ENCODE data around the gene FIBIN. TPM values are rescaled to one million over a fixed set of nuclear protein-coding genes. Genes with fewer than 3 reads are reported as not detected.

FIBIN gene
- not detected in 2 replicates for total RNA-seq
- not detected in 2 replicates for polyA plus RNA-seq
- polyA plus RNA-seq (2011; cell fraction: cytosol; rRNA removed): not detected in 2 replicates
- polyA plus RNA-seq (2011; cell fraction: nucleus; rRNA removed): not detected in 2 replicates
- polyA plus RNA-seq (2012): not detected in 2 replicates
- not detected in 2 replicates for polyA minus RNA-seq
- polyA minus RNA-seq (2011; cell fraction: cytosol; rRNA and poly(A)+ RNA removed): not detected
- polyA minus RNA-seq (2011; cell fraction: nucleus; rRNA and poly(A)+ RNA removed): not detected in 2 replicates
- not detected for Bru-seq, nascent RNA
- not detected for BruChase-seq, experiment 1, labeled RNA remaining after a 6-hour chase
- not detected for BruChase-seq, experiment 2, labeled RNA remaining after a 2-hour chase
- long read RNA-seq: 0 reads

GRCh38 chr11:26993965-26994457 is at the start of gene FIBIN:
Gene FIBIN, plus strand, starts transcription at chr11:26994112. Its CDS starts 415 bp downstream, at chr11:26994527.
- Histone ChIP-seq H3K9me3 (replicated peaks; ENCODE audit: control insufficient read depth, insufficient read depth, low read length) (no peaks in the 10 kb centered on the region), H4K20me1 (replicated peaks; ENCODE audit: control insufficient read depth, extremely low read depth, insufficient read depth, low read length) (no peaks in the 10 kb centered on the region), H3K4me3 (replicated peaks in 1 of 3; ENCODE audit: insufficient read depth in 1 of 3, low read depth in 1 of 3, low read length in 3 of 3) (no peak within 1 kb of the TSS), H3K9me1 (replicated peaks; ENCODE audit: control insufficient read depth, extremely low read depth, insufficient read depth, low read length) (no peaks in the 10 kb centered on the region), H3K36me3 (ENCODE audit: control insufficient read depth in 2 of 2, extremely low read depth in 1 of 2, insufficient read depth in 2 of 2, low read length in 2 of 2) (no peaks in the 10 kb centered on the region), H3K79me2 (ENCODE audit: control insufficient read depth, insufficient read depth, low read length) (no peaks in the 10 kb centered on the region), H3K27ac (ENCODE audit: insufficient read depth, low read depth, low read length) (no peak within 1 kb of the TSS), H2AFZ (ENCODE audit: low read depth, low read length) (no peak within 1 kb of the TSS), H3K4me1 (ENCODE audit: control insufficient read depth, extremely low read depth, insufficient read depth, low read length) (no peaks in the 10 kb centered on the region), H3K4me2 (ENCODE audit: insufficient read depth, low read length) (no peak within 1 kb of the TSS), H3K9ac (replicated peaks; ENCODE audit: extremely low read depth, insufficient read depth, low read length) (no peak within 1 kb of the TSS), H3K27me3 (ENCODE audit: control insufficient read depth in 2 of 2, insufficient read depth in 2 of 2, low read length in 2 of 2) (no peaks in the 10 kb centered on the region)
- BruUV-seq (replicated peaks): no TSS peak
- DNase-seq (ENCODE audit: low read depth, low spot score) (no peak), FAIRE-seq (no peak)
- TF ChIP-seq FOS (IDR thresholded peaks at IDR 0.05; ENCODE audit: borderline replicate concordance, insufficient read depth, low read length): no peak
- dilution Hi-C loops (cut with MboI; ENCODE audit: extremely low pct_ligation_motif_present, low sequenced_read_pairs): no loop called here
- intact Hi-C loops (cut with micrococcal nuclease): no loop called here
- CTCF ChIA-PET: no interaction called here
- POLR2A ChIA-PET: no interaction called here

GRCh38 chr11:26944866-26945664 is 48.8 kb upstream of the FIBIN start:
- CTCF ChIA-PET: no interaction called here
- FAIRE-seq: no peak
- Histone ChIP-seq H3K4me1 (ENCODE audit: control insufficient read depth, extremely low read depth, insufficient read depth, low read length) (no peaks in the 10 kb centered on the region), H3K36me3 (ENCODE audit: control insufficient read depth in 2 of 2, extremely low read depth in 1 of 2, insufficient read depth in 2 of 2, low read length in 2 of 2) (no peaks in the 10 kb centered on the region), H2AFZ (ENCODE audit: low read depth, low read length) (no peak overlapping the region), H3K4me2 (ENCODE audit: insufficient read depth, low read length) (no peak overlapping the region), H3K4me3 (replicated peaks in 1 of 3; ENCODE audit: insufficient read depth in 1 of 3, low read depth in 1 of 3, low read length in 3 of 3) (no peak overlapping the region), H3K79me2 (ENCODE audit: control insufficient read depth, insufficient read depth, low read length) (no peaks in the 10 kb centered on the region), H4K20me1 (replicated peaks; ENCODE audit: control insufficient read depth, extremely low read depth, insufficient read depth, low read length) (no peaks in the 10 kb centered on the region), H3K9me3 (replicated peaks; ENCODE audit: control insufficient read depth, insufficient read depth, low read length) (no peaks in the 10 kb centered on the region), H3K27me3 (ENCODE audit: control insufficient read depth in 2 of 2, insufficient read depth in 2 of 2, low read length in 2 of 2) (no peaks in the 10 kb centered on the region), H3K27ac (ENCODE audit: insufficient read depth, low read depth, low read length) (no peak overlapping the region), H3K9me1 (replicated peaks; ENCODE audit: control insufficient read depth, extremely low read depth, insufficient read depth, low read length) (no peaks in the 10 kb centered on the region), H3K9ac (replicated peaks; ENCODE audit: extremely low read depth, insufficient read depth, low read length) (no peak overlapping the region)
- POLR2A ChIA-PET: no interaction called here
- intact Hi-C loops (cut with micrococcal nuclease): no loop called here
- no peak for DNase-seq (ENCODE audit: low read depth, low spot score)
- no TSS peak for BruUV-seq (replicated peaks)
- no peak for TF ChIP-seq FOS (IDR thresholded peaks at IDR 0.05; ENCODE audit: borderline replicate concordance, insufficient read depth, low read length)
- TF ChIP-seq EZH2 (IDR thresholded peaks at IDR 0.05; ENCODE audit: borderline replicate concordance, low read depth, low read length, severe bottlenecking): no peak
- TF ChIP-seq POLR2A (IDR thresholded peaks at IDR 0.05; ENCODE audit: low read depth, low read length): no peak
- no peak for TF ChIP-seq CTCF (IDR thresholded peaks at IDR 0.05; ENCODE audit: extremely low read depth in 1 of 2, insufficient read depth in 1 of 2, low read depth in 1 of 2, low read length in 2 of 2)
- TF ChIP-seq MAX (IDR thresholded peaks at IDR 0.05; ENCODE audit: insufficient read depth, insufficient read length): no peak
- dilution Hi-C loops (cut with MboI; ENCODE audit: extremely low pct_ligation_motif_present, low sequenced_read_pairs): no loop called here

Data from endothelial cell of umbilical vein (primary cell).